Fibroblast of skin of right quadriceps (primary cell): ENCODE results near the gene PDE4D.
A peak's percentile ranks its signal among the peaks of the same experiment; 100 is the strongest.
"Not testable (repeated sequence)": the region's sequence is repeated elsewhere in the genome, so short reads cannot be mapped to it uniquely, and the experiment has no call there.

ENCODE experiments used
- DNase-seq: peaks from one replicate; pipeline ENCODE4 v3.0.0-alpha.2; 2013

Gene PDE4D

GRCh38 chr5:59767681-59768151 is 125.8 kb downstream of the PDE4D start:
- DNase-seq, result no peak

- no peak for DNase-seq
Observed at GRCh38 chr5:59767211-59767605, 126.3 kb downstream of the PDE4D start.

- DNase-seq, result no peak
Observed at GRCh38 chr5:59766427-59767210, 126.9 kb downstream of the PDE4D start.

GRCh38 chr5:59765446-59765845 is 128.1 kb downstream of the PDE4D start:
- DNase-seq, result no peak

GRCh38 chr5:59764361-59764760 is 129.2 kb downstream of the PDE4D start:
- DNase-seq, result no peak

GRCh38 chr5:59763541-59763940 is 130.0 kb downstream of the PDE4D start:
- DNase-seq, result no peak

- not testable (repeated sequence) for DNase-seq
Observed at GRCh38 chr5:59762232-59762631, 131.3 kb downstream of the PDE4D start.

GRCh38 chr5:59760785-59761348 is 132.7 kb downstream of the PDE4D start:
- peak; percentile 57 for DNase-seq

GRCh38 chr5:59759600-59760351 is 133.8 kb downstream of the PDE4D start:
- DNase-seq, result no peak

- DNase-seq, result no peak
Observed at GRCh38 chr5:59758566-59758965, 135.0 kb downstream of the PDE4D start.

GRCh38 chr5:59757442-59757841 is 136.1 kb downstream of the PDE4D start:
- DNase-seq, result no peak

GRCh38 chr5:59756373-59757035 is 137.0 kb downstream of the PDE4D start:
- no peak for DNase-seq

GRCh38 chr5:59755476-59755875 is 138.1 kb downstream of the PDE4D start:
- no peak for DNase-seq

GRCh38 chr5:59753599-59753998 is 139.9 kb downstream of the PDE4D start:
- no peak for DNase-seq

- peak; percentile 46 for DNase-seq
Observed at GRCh38 chr5:59749782-59750520, 143.6 kb downstream of the PDE4D start.

GRCh38 chr5:59748036-59748663 is 145.4 kb downstream of the PDE4D start:
- not testable (repeated sequence) for DNase-seq

- DNase-seq, result peak; percentile 82
Observed at GRCh38 chr5:59746241-59746765, 147.2 kb downstream of the PDE4D start.

- peak; percentile 71 for DNase-seq
Observed at GRCh38 chr5:59745415-59745863, 148.1 kb downstream of the PDE4D start.

GRCh38 chr5:59744531-59744992 is 149.0 kb downstream of the PDE4D start:
- peak; percentile 57 for DNase-seq

GRCh38 chr5:59741599-59741998 is 151.9 kb downstream of the PDE4D start:
- no peak for DNase-seq

GRCh38 chr5:59738024-59738423 is 155.5 kb downstream of the PDE4D start:
- DNase-seq, result no peak
